NK-92 (cell line): ENCODE results near the gene DNPEP.
"Not testable (repeated sequence)": the region's sequence is repeated elsewhere in the genome, so short reads cannot be mapped to it uniquely, and the experiment has no call there.

ENCODE experiments used
- DNase-seq: peaks from one replicate; lab custom pipeline; 2025; ENCODE audit not compliant: unreplicated experiment; lab: John Stamatoyannopoulos, UW

Gene DNPEP

DNA sequence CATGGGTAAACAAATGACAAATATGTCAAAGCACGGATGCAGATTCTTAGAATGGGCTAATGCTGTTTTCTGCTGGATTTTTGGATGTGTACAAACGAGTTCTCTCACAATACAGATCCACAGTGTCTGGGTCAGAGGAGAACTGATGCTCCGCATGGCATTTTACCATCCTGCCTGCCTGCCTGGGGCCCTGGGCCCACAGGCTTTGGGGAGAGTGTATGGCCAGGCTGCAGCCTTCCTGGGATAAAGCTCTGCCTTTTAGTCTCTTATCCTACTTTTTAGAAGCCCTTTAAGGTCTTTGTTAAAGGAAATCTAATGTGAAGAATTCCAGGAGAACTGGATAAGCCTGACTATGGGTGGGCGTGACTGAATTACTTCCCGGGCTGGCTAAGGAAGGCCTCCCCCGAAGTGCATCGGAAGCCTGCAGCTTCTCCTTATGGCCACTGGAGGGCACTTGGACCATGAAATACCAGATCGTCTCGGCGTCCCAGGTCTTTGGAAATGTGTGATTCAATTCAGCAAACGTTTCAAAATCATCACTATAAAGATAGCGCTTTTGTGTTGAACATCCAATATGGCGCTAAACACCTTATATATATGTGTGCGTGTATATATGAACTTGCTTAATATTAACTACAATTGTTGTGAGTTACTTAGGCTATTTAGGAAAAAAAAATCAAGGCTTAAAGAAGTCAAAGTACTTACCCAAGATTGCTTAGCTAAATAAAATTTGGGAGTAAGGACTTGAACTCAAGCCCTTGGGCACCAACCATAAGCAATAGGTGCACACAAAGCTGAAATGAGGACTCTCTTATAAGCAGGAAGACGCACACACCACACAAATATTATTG is 15.2 kb upstream of the DNPEP start:
- peak; percentile 3 for DNase-seq

DNA sequence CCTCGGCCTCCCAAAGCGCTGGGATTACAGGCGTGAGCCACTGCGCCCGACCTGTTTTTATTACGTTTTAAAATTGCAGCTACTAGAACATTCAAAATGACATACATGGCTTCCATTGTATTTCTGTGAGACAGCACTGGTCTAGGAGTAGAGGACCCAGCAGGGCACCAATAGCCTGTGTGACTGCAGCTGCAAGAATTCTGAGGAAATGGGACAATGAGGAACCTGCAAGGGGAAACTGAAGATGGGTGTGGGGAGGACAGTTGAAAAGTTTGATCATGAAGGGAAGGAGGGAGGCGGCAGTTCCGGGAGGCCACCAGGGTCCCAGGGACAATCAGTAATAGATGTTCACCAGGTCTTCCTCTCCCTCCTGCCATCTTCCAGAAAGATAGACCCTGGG is 13.9 kb upstream of the DNPEP start:
- no peak for DNase-seq

DNA sequence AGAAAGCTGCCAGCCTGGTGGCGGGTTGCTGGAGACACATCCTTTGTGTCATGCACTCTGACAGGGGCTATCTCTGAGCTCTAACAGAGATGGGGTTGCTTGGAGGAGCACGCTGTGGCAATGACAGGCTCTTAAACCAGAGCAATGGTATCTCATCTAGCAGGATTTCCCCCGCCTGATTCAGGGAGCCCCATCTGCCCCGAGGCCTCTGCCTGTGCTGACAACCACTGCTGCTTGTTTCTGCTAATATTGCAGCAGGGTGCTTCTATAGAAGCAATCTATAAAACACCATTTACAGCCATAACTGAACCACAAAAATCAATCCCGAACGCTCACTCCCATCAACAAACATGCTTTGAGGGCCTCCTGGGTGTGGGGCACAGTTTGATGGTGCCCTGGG is 12.8 kb upstream of the DNPEP start:
- no peak for DNase-seq

DNA sequence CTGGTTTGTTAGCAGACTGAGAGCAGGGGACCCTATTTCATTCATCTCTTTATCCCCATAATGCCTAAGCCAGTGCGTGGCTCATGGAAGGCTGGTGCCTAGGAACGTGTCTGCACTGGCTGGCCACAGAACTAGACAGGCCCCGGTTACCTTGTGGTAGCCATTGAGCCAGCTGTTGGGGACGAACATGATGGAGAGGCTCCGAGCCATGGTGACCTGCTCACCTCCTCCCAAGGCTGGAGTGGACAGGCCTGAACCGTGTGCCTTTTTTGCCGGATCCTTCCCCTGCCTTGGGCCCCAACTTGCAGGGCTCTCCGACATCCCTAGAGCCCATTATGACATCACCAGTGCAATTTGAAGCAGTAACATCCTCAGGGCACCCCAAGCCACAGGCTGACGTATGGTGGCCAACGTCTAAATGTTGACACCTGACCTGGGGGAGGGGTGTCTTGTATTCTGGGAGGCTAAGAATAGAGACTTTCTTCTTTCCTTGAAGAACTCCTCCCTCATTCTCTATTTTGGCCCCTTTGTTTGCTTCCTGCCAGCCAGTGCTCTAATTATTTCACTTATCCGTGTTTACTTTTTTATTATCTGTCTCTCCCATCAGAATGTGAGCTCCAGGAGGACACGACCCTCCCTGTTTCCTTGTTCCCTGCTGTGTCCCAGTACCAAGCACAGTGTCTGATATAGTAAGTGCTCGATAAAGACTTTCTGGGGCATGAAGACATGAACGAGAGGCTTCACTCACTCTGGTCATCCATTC is 12.2 kb upstream of the DNPEP start:
- DNase-seq: no peak

DNA sequence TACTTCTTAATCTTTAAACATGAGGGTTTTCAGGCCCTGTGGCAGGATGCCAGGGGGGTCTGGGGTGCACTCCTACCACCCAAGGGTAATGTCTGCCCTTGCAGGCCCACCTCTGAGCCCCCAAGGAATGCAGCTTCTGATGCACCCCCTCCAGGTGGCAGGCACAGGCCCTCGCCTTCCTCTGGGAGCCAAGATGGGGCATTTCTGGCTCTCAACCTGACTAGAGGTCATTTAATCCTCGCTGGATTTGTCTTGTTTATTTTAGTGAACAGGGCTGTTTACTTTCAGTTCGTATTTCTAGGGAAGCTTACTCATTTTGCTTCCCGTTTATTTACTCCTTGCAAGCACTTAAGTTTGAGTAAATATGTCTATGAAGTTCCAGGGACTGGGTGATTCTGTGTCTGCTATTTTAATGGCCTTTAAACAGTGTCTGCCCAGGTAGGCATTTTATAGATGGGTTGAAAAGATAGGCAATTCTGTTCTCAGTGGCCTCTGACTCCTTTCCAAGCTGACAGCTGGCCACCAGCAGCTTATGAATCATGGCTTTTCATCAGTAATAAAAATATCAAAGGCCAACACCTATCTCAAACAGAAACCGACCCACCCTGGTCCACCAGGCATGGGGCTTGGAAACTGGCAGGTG is 11.1 kb upstream of the DNPEP start:
- DNase-seq: no peak

DNA sequence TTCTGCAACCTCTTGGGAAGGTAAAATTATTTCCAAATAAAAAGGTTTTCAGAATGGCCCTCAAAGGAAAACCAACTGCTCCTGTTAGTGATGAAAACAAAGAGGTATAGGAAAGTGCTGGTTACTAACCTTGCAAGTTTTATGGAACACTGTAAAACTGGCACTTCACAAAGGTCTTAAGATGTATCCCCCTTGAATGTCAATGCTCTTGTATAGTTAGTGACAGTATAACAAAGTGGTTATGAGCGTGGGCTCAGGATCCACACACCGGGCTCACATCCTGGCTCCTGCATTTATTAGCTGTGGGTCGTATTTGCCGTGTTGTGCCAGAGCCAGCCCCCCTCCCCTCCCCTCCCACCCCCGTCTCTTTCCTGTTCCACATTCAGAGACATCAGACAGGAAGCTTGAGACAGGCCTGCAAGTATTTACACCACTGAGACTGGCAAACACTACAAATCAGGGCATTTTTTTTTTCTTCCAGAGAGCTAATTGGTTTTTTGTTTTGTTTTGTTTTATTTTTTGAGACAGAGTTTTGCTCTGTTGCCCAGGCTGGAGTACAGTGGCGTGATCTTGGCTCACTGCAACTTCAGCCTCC is 9.2 kb upstream of the DNPEP start:
- DNase-seq: no peak

DNA sequence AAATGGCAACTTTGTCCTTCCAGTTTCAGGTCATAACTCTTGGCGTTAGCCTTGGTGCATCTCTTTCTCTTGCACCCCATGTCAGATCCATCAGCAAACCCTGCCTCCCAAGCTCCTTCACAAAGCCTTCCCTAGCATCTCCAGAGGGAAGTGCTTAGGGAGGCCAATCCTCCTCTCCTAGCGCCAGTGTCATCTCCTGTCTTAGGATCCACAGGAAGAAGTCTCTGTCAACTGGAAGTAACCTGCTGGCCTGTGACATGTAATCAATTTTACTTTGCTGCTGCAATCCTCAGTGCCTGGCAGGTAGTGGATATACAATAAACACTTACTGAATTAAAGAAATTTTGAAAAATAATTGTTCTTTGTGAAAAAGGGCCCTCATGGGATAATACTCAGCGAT is 7.9 kb upstream of the DNPEP start:
- DNase-seq: no peak

DNA sequence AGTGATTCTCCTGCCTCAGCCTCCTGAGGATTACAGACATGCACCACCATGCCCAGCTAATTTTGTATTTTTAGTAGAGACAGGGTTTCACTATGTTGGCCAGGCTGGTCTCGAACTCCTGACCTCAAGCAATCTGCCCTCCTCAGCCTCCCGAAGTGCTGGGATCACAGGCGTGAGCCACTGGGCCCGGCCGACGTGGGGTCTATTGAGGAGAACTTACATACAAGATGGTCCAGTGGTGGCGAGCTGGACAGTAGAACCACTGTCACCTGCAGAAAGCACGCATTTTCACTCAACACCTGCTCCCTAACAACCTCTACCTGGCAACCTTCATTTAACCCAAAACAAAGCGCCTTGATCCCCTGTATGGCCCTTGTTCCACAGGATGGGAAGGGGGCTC is 7.3 kb upstream of the DNPEP start:
- not testable (repeated sequence) for DNase-seq

DNA sequence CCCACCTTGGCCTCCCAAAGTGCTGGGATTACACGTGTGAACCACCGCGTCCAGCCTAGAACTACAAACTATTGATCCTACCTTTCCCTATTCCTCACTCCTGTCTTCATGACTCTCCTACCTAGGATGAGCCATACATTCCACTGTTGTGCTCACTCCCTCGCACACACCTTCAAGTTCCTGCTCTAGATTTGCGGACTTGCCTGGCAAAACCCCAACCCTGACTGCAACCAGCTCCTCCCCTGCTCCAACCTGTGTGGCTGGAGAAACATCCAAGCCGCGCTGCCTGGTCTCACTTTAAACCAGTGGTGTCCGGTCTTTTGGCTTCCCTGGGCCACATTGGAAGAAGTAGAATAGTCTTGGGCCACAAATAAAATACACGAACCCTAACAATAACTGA is 5.0 kb upstream of the DNPEP start:
- DNase-seq: no peak

DNA sequence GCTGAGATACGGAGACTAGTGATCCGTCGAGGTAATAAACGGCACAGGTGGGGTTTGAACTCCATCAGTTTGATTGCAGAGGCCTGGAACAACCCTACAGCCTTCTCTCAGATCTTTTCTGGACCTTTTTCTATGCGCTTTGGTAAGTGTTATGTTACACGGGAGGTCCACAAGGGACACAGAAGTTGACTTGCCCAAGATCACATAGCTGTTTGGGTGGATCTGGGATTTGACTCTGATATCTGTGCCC is 1.1 kb upstream of the DNPEP start:
- DNase-seq: no peak

DNA sequence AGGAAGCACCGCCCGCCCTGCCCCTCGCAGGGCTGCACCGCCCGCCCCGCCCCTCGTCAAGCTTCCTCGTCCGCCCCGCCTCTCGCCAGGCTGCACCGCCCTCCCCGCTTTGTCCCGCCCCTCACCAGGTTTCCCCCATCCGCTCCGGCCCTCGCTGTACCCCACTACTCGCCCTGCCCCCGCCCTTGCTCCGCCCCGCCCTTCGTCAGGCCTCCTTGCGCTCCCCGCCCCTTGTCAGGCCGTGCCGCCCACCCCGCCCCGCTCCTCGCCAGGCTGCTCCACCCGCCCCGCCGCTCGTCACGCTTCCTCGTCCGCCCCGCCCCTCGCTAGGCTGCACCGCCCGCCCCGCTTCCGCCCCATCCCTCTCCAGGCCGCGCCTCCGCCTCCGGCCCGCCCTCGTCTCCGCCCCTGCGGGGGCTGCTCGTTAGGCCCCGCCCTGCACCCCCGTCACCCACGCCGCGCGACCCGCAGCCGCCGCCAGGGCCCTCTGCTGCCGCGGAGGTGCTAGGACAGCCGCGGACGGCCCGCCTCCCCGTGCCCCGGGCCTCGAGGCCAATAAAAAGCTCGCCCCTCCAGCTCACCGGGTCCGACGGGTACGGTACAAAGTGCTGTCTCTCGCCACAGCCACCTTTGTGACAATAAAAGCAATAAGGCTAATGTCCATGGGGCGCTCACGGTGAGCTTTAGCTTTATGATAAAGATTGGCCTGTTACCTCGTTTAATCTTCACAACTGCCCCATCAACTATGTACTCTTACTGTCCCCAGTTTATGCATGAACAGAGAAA is 602 bp upstream of the DNPEP start:
- peak; percentile 94 for DNase-seq

DNA sequence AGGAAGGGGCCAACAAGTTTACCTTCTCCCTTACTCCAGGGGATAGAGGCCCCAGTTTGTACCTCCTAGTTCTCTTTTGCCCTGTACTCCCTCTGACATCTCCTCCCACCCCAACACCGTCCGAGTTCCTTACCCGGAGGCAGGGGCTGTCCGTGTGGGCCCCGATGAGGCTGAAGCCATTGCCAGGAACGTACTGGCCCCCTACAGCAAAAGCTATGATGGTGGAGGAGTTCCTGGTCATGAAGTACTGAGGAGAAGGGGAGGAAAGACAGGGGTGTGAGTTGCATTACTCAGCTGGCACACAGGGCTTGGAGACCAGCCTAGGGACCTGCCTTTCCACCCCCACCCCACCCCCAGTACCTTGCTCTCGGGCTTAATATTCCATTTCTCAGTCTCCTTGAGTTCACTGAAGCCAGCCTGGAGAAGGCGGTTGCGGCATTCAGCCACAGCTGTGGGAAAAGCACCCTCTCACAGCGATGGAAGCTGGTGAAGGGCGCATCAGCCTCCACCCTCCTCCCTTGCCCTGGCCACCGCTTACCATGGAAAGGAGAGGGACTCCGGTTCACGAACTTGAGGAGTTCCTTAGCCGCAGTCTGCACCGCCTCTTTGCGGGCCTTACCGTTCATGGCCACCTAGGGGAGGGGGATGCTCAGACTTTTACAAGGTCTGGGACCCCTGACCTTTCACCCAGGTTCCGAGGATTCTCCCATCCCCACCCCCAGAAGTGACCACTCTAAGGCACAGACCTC is 1.0 kb downstream of the DNPEP start:
- DNase-seq: no peak

DNA sequence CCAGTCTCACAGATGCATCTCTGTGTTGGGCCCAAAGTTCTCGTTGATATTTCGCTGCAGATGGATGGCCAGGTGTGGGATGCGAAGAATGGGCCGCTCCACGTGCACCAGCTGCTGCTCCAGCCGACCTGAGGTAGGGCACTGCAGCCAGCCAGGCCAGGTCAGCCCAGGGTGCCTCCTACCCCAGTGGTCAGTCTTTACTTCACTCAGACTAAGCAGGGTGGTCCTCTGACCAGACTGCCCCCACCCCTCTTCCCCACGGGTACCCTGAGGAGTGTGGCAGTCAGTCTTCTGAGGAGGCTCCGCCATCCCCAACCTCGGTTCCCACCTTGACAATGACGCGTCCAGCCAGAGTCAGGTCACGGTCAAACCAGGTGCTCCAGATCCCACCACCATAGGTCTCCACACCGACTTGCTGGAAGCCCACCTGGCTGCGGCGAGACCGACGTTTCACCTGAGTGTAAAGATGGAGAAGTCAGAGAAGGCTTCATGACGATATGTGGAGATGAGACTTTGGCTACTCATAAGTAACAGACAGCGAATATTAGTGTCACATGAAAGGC is 1.7 kb downstream of the DNPEP start:
- DNase-seq: no peak

DNA sequence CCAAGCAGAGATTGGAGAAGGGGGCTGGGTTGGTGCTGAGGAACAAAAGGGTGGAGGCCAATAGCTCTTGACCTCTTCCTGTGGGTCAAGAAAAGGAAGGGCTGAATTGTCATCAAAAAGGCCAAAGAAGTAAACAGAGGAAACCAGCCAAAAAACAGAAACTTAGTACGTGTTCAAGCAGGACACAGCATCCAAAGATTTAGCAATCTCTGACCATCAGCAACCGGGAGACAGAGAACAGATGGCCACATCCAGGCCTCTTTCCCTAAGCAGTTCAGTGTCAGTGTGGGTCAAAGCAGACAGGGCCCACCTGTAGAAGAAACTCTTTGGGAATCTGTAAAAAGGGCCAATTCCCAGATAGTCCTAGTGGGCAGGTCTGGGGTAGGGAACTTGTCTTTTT is 2.9 kb downstream of the DNPEP start:
- DNase-seq: no peak

DNA sequence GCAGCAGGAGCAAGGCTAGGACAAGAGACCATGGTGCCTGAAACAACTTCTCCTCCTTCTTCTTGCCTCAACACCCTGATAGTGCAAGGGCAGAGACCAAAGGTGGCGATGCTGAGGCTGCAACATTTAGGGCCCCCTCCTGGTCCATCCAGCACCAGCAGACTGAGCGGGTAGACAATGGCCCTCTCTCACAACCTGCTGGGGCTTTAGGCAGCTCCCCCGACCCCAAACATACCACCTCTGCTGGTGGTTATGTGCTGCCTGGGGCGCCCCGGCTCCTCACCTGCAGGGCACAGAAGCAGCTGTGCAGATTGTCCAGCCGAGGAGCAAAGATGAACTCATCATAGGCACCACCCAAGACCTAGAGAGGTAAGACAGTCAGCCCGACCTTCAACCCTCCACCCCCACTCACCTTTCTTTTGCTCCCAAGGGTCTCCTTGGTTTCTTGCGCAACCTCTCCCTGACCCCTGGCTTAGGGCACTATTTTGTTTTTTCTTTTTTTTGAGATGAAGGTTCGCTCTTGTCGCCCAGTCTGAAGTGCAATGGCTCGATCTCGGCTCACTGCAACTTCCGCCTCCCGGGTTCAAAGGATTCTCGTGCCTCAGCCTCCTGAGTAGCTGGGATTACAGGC is 3.5 kb downstream of the DNPEP start:
- no peak for DNase-seq

DNA sequence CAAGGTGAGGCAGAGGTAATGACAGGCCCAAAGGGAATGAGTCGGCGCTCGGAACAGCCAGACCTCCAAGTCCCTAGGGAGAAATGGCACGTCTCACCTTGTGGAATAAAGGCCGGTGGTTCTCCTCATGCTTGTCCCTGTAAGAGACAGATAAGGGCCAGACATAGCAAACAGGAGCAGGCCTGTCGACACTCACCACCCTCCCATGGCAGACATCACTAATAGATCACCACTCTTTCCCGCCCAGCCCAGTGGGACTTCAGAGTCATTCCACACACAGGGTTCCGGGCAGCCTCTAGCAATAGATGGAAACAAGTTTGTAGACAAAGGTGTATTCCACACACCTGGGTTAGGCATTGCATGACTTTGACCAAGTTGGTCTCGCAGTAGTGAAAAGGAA is 6.3 kb downstream of the DNPEP start:
- no peak for DNase-seq

DNA sequence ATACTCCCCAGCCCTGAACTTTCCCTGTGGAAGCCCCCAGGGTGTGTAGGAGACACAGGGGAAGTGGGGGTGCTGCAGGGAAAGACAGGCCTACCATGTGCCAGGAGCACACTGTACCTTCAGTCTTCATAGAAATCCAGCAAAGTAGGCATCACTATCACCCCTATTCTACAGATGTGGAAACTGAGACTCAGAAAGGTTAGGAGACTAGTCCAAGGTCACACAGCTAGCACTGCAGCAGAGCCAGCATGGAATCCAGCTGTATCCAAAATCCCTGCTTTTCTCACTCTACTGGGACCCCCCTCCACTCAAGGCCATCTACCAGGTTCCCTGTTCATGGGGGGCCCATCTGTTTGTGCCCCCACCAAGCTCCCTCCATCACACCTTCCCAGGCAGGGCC is 6.8 kb downstream of the DNPEP start:
- DNase-seq: no peak

DNA sequence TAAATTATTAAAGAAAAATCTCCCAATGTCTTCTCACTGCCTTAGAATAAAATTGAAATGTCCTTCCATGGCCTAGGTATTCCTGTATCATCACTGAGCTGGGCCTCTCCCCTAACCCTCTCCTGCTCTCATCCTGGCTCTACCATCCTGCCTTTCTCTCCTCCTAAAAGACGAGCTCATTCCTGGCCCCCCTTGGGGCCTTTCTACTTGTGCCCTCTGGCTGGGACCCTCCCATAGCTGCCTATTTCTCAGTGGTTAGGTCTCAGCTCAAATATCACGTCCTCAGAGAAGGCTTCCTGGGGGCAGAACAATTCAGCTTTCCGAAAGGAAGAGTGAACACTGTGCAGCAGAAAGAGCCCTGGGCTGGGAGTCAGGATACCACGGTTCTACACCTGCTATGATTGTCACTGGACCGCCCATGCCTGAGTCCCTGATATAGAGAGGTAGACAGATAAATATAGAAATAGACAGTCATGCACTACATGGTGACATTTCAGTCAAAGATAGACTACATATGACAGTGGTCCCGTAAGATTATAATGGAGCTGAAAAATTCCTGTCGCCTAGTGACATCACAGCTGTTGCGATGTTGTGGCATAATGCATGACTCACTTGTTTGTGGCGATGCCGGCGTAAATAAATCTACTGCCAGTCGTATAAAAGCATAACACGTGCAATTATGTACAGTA is 9.4 kb downstream of the DNPEP start:
- no peak for DNase-seq

DNA sequence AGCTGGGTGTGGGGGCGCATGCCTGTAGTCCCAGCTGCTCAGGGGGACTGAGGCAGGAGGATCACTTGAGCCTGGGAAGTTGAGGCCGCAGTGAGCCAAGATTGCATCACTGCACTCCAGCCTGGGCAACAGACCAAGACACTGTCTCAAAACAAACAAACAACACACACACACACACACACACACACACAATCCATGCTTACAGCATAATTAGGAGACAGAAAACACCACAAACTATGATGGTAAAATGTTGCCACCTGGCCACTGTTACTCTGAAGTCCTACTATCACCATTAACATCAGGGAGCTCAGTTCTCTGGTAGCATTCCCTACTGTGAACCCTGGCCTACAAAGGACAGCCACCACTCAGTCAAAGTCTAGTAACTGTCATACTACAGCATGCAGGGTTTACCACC is 18.3 kb downstream of the DNPEP start:
- DNase-seq: no peak
